ENCODE measurements around the gene PRKAG2.

GRCh38 chr7:151880688-151881087 is 3.8 kb upstream of the PRKAG2 start:
- TF ChIP-seq CTCF (IDR thresholded peaks at IDR 0.05) (no peak), EP300 (IDR thresholded peaks at IDR 0.05) (no peak), POLR2A (IDR thresholded peaks at IDR 0.05) (no peak), POLR2AphosphoS5 (IDR thresholded peaks at IDR 0.05) (no peak)
